Gastroesophageal sphincter (tissue), 3 donors: Measurements from ENCODE around the gene RPS6KL1.

Experiments
- CTCF ChIP-seq, 4 experiments: fragments of 200-600 bp in 2 of 4; fragments of 450-650 bp in 2 of 4; sonication (generic) in 1 of 4; IDR thresholded peaks; one replicate each; pipeline ENCODE4 v1.5.1; 2017 to 2019; ENCODE audit warnings: antibody characterized with exemption in 4 of 4, mild to moderate bottlenecking in 2 of 4, moderate library complexity in 2 of 4
- POLR2AphosphoS5 ChIP-seq: sonication (generic); formaldehyde crosslinking; IDR thresholded peaks from one replicate; pipeline ENCODE4 v1.6.1; 2017; ENCODE audit warnings: antibody characterized with exemption

GRCh38 chr14:74934476-74935359, 11.7 kb upstream of the RPS6KL1 start:
- TF ChIP-seq POLR2AphosphoS5 (no peak), CTCF (IDR thresholded peaks at IDR 0.05) (no peak)
